Osteoblast (primary cell): Measurements from ENCODE around the gene NCAM1. TPM values are rescaled to one million over a fixed set of nuclear protein-coding genes. Genes with fewer than 3 reads are reported as not detected.

Experiments used
- DNase-seq: peaks from one replicate; pipeline ENCODE4 v3.0.0; 2011; ENCODE audit warnings: low spot score, mixed read lengths; ENCODE audit not compliant: insufficient read length; ENCODE audit errors: missing footprints
- H2AFZ ChIP-seq: 2 replicates; pipeline ENCODE4 v1.6.0; 2011; ENCODE audit warnings: mild to moderate bottlenecking, low read length
- H3K27ac ChIP-seq: 2 replicates; pipeline ENCODE4 v1.5.1; 2011; ENCODE audit warnings: mild to moderate bottlenecking, low read depth, low read length, moderate library complexity
- H3K27me3 ChIP-seq: 2 replicates; pipeline ENCODE4 v1.6.0; 2012; ENCODE audit warnings: mild to moderate bottlenecking, control low read depth, inconsistent platforms, low read length, moderate library complexity; ENCODE audit not compliant: insufficient read depth
- H3K36me3 ChIP-seq: 2 replicates; pipeline ENCODE4 v1.5.1; 2011; ENCODE audit warnings: mild to moderate bottlenecking, low read length, control low read depth, moderate library complexity; ENCODE audit not compliant: insufficient read depth
- H3K4me1 ChIP-seq: 2 replicates; pipeline ENCODE4 v1.5.1; 2011; ENCODE audit warnings: mild to moderate bottlenecking, low read length, control low read depth, moderate library complexity; ENCODE audit not compliant: insufficient read depth
- H3K4me2 ChIP-seq: 2 replicates; pipeline ENCODE4 v1.6.0; 2011; ENCODE audit warnings: mild to moderate bottlenecking, low read length; ENCODE audit not compliant: insufficient read depth
- H3K4me3 ChIP-seq: fragments of 200-600 bp; sonication (generic); 3 replicates; pipeline ENCODE4 v1.5.1; 2012; ENCODE audit warnings: mild to moderate bottlenecking, low read length, inconsistent platforms; ENCODE audit not compliant: insufficient read depth
- H3K79me2 ChIP-seq: 2 replicates; pipeline ENCODE4 v1.6.0; 2012; ENCODE audit warnings: mild to moderate bottlenecking, low read length, control low read depth, inconsistent platforms; ENCODE audit not compliant: insufficient read depth
- H3K9me3 ChIP-seq: 2 replicates; pipeline ENCODE4 v1.5.1; 2011; ENCODE audit warnings: low read depth, low read length, control low read depth
- H4K20me1 ChIP-seq: 2 replicates; pipeline ENCODE4 v1.6.0; 2012; ENCODE audit warnings: mild to moderate bottlenecking, low read length, control low read depth; ENCODE audit not compliant: insufficient read depth
- CTCF ChIP-seq: IDR thresholded peaks from 2 replicates; pipeline ENCODE4 v1.5.1; 2011; ENCODE audit warnings: mild to moderate bottlenecking, low read depth, low read length, moderate library complexity; ENCODE audit errors: extremely low read depth
- total RNA-seq: library from RNA; depleted of rRNA; stranded (reverse); fragments of >200 nt; gene quantifications from 2 replicates; pipeline ENCODE4 v1.2.3, GENCODE V29; 2012

The NCAM1 gene
- total RNA-seq, 1 donor = 2.2 TPM

- Histone ChIP-seq H2AFZ (no peak overlapping the region), H3K4me1 (no peaks in the 10 kb centered on the region), H4K20me1 (no peaks in the 10 kb centered on the region), H3K79me2 (no peaks in the 10 kb centered on the region), H3K27me3 (peaks cover 16% of the 10 kb centered on the region), H3K9me3 (no peaks in the 10 kb centered on the region), H3K4me2 (no peak overlapping the region), H3K27ac (no peak overlapping the region), H3K4me3 (no peak overlapping the region), H3K36me3 (no peaks in the 10 kb centered on the region)
- TF ChIP-seq CTCF = no peak
- DNase-seq = no peak
Observed at GRCh38 chr11:113174882-113175281, 213.7 kb downstream of the NCAM1 start.

- Histone ChIP-seq H3K4me1 (no peaks in the 10 kb centered on the region), H3K9me3 (no peaks in the 10 kb centered on the region), H3K27ac (no peak overlapping the region), H2AFZ (no peak overlapping the region), H3K4me3 (no peak overlapping the region), H4K20me1 (no peaks in the 10 kb centered on the region), H3K36me3 (no peaks in the 10 kb centered on the region), H3K27me3 (peaks cover 8% of the 10 kb centered on the region), H3K79me2 (no peaks in the 10 kb centered on the region), H3K4me2 (no peak overlapping the region)
- DNase-seq = no peak
- TF ChIP-seq CTCF = no peak
Observed at GRCh38 chr11:113176599-113177360, 215.6 kb downstream of the NCAM1 start.

- Histone ChIP-seq H3K79me2 (no peaks in the 10 kb centered on the region), H3K4me1 (no peaks in the 10 kb centered on the region), H2AFZ (no peak overlapping the region), H3K9me3 (no peaks in the 10 kb centered on the region), H3K4me3 (no peak overlapping the region), H4K20me1 (no peaks in the 10 kb centered on the region), H3K36me3 (no peaks in the 10 kb centered on the region), H3K4me2 (no peak overlapping the region), H3K27ac (no peak overlapping the region), H3K27me3 (peaks cover 8% of the 10 kb centered on the region)
- DNase-seq = no peak
- TF ChIP-seq CTCF = no peak
Observed at GRCh38 chr11:113177671-113178070, 216.5 kb downstream of the NCAM1 start.

- Histone ChIP-seq H4K20me1 (no peaks in the 10 kb centered on the region), H3K36me3 (no peaks in the 10 kb centered on the region), H2AFZ (no peak overlapping the region), H3K27me3 (peaks cover 4% of the 10 kb centered on the region), H3K4me3 (no peak overlapping the region), H3K9me3 (no peaks in the 10 kb centered on the region), H3K79me2 (no peaks in the 10 kb centered on the region), H3K4me1 (no peaks in the 10 kb centered on the region), H3K4me2 (no peak overlapping the region), H3K27ac (no peak overlapping the region)
- no peak for TF ChIP-seq CTCF
- DNase-seq = no peak
Observed at GRCh38 chr11:113178381-113179070, 217.3 kb downstream of the NCAM1 start.
